Activated CD8-positive, alpha-beta memory T cell treated with anti-CD3 and anti-CD28 coated beads, Interleukin-2, amount 50 U/mL, for 24 hours (primary cell): ENCODE measurements around the gene PDZD2.
"Not testable (repeated sequence)": the region's sequence is repeated elsewhere in the genome, so short reads cannot be mapped to it uniquely, and the experiment has no call there.

ENCODE experiments used
- DNase-seq: peaks from one replicate; pipeline ENCODE4 v3.0.0-alpha.2; 2020; ENCODE audit errors: extremely low read depth

The PDZD2 gene

DNA sequence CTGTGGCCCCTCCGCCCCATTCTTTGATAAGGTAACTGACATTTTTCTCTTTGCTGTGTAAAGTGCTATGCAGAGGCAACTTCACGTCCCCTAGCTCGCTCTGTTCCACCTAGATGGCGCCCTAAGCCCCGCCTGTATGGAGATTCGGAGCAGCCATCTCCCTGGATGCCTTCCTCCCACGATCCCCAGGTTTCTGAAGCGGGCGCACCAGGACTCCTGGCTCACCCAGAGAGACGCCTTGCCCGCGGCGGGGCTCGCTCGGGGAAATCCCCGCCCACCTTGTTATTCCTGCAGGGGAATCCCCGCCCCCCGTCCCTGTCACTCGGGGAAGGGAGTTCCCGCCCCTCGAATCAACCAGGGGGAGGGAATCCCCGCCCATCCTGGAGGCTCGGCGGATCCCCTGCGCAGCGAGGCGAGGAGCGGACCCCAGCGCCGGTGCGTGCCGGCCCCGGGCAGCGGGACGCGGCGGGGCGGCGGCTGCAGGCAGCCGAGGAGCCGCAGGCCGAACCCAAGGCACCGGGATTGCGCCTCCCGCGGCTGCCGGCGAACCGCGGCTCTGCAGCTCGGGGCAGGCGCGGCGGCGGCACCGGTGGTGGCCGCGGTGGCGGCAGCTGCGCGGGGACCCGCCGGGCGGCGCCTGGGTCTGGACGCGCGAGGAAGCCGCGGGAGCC, at the start of gene PDZD2:
TSS of gene PDZD2 (plus strand) at position 384 of the 671 bp plus-strand sequence.
- peak; percentile 47 for DNase-seq

- no peak for DNase-seq
These were observed 45.3 kb upstream of the PDZD2 start for GRCh38 chr5:31593665-31594064.

GRCh38 chr5:31596354-31596753, 42.6 kb upstream of the PDZD2 start:
- DNase-seq, result no peak

DNA sequence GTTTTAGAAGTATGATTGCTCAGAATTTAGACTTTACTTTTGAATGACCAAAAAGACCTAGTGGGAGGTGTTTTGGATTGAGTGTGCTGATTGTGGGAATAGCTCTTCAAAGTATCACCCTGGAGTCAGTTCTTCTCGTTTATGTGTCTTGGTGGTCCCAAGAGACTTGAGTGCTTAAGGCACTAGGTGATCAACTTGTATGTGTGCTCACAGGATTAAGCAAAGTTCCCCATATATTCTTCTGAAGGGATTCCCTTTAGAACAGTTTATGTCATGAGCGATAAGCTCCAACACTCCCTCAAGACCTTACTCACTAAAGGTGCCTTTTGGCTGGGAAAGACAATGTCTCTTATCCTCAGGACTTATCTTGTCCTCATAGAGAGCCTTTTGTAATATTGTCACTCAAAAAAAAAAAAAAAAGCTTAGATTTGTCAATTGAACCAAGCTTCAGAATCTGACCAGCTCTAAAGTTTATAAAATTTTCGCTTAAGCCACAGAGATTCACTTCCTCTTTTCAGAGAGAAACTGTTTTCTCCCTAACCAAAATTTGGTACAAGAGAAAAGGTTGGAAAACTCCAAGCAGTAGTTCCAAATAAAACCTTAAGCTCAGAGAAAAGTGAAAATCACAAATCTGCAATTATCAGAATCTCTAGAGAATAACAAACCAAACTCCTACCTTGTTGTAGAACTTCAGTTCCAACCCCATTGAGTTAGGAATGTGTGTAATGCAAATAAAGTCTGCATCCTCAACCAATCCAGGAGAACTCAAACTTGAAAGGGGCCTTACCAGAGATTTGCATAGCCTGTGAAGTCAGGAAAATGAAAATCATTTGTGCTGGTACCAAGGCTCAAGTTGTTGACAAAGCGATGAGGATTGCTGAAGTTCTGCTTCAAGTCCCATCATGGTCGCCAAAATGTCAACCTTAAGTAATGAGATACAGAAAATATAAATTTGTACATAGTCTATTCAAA, 40.0 kb upstream of the PDZD2 start:
- DNase-seq, result no peak

DNA sequence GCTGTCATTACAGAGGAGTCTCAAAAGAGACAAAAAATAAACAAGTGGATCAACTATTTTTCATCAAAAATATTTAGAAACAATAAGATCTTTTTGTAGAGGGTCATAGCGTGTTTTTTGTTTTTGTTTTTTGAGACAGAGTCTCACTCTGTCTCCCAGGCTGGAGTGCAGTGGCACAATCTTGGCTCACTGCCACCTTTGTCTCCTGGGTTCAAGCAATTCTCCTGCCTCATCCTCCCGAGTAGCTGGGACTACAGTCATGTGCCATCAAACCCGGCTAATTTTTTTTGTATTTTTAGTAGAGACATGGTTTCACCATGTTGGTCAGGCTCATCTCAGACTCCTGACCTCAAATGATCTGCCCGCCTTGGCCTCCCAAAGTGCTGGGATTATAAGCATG, 36.6 kb upstream of the PDZD2 start:
- DNase-seq, result not testable (repeated sequence)

GRCh38 chr5:31604240-31604639, 34.7 kb upstream of the PDZD2 start:
- DNase-seq, result no peak

DNA sequence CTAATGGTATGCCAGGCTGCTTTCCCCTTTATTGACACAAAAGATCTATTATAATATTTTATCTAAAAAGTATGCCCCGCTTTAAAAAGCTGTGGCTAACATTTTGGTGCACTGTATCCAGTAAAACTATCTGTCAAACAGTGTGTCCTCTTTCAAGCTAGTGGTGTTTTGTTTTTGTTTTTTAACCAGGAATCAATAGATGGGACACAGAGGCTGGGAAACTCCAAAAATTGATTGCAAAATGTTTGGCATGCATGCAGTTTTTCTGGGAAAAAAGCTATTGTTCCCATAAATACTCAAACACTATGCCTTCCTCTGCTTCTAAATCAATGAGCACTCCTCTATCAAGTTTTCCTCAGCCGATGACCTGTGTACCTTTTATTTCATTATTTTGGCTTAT, 34.3 kb upstream of the PDZD2 start:
- no peak for DNase-seq

DNA sequence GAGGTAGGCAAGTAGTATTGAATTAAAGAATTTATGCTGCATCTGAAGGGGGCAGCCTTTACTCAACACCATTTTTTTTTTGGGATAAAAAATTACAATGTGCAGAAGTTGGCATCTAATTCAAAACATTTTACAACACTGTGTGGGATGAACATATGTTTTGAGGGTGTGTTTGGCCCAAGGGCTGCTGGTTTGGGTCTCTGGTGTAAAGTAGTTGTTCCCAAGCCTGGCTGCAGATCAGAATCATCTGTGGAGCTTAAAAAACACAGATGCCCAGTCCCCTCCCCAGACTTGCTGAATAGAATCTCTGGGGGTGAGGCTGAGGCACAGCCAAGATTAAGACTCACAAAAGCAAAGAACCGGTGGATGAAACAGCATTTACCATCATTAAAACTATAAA, 33.0 kb upstream of the PDZD2 start:
- DNase-seq, result no peak

- DNase-seq, result no peak
These were observed 31.4 kb upstream of the PDZD2 start for GRCh38 chr5:31607546-31607945.

GRCh38 chr5:31611002-31611401, 27.9 kb upstream of the PDZD2 start:
- DNase-seq, result no peak

- DNase-seq, result no peak
These were observed 25.3 kb upstream of the PDZD2 start for GRCh38 chr5:31613651-31614050.

GRCh38 chr5:31614151-31615020, 24.5 kb upstream of the PDZD2 start:
- no peak for DNase-seq

DNA sequence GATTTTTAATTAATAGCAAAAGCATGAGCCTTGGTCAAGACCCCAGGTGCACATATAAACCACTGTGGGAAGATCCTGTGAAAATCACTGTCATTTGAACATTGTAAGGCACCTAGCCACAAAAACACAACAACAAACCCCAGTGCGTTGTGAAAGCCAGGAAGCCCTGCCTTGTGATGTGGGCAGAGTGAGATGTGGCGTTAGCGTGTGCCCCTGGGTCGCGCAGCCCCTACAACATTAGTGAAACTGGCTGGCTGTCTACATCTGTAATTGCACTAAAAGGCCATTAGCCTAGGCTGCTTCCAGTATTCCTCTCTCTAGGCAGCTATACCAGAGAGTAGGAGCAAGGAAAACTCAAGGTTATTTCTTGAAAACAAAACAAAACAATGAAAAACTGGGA, 21.1 kb upstream of the PDZD2 start:
- DNase-seq, result no peak

- DNase-seq, result no peak
These were observed 18.9 kb upstream of the PDZD2 start for GRCh38 chr5:31620026-31620425.

GRCh38 chr5:31623249-31623648, 15.7 kb upstream of the PDZD2 start:
- DNase-seq, result no peak

DNA sequence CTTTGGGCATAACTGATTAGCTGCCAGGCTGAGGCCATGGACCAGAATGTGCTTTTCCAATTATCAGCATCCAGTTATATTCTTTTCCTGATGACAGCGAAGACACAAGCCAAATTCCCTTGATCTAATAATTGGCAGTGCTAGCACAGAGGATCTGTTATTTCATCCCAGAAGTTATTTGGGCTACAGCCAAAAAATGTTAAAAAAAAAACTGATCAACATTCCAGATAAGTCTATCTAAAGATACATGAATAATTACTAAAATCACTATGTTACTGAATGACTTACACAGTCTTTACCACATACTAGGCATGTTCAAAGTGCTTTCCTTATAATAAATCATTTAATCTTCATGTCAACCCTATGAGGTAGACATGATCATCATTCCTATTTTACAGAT, 13.5 kb upstream of the PDZD2 start:
- no peak for DNase-seq

GRCh38 chr5:31626156-31626555, 12.8 kb upstream of the PDZD2 start:
- DNase-seq, result no peak

DNA sequence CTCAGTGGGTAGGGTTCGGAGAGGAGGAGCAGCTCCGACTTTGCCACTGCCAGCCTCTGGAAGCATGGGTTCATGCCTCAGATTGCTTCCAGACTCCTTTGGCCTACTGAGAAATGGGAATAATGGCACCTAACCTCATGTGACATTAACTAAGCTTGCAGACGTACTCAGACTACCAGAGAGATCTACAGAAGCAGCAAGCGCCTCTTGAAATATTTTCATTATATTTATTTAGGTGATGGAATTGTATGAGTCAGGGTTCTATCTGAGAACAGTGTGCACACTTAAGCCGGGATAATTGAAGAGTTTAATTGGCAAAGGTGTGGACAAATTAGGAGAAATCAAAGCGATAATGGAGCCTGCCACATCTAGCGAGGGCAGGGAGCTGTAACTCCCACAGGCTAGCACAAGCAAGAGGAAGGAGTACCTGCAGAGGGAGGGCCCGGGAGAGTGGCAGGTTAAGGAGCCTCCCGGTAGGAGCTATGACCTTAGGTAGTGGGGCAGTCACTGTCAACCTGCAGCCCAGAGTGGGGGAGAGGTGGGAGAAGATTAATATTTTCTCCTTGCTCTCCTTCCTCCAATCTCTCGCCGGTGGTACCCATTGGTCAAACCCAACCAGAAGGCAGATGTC, 12.2 kb upstream of the PDZD2 start:
- no peak for DNase-seq

GRCh38 chr5:31630931-31631330, 8.0 kb upstream of the PDZD2 start:
- no peak for DNase-seq

DNA sequence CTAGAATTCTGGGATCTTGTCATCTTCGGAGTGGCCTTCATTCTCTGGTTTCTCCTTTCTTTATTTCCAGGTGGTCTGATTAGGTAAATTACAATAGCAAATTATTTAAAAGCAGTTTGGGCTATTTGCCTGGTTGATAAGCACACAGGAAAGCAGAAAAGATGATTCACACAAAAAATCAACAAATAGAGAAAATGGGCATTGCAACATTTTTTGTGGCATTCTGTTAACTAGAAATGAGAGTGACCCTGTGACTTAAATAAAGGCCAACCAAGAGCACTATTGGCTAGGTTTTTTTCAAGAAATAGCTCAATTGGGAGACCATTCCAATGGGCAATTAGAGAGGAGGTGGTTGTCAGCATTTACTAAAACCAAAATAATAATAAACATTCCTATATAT, 6.5 kb upstream of the PDZD2 start:
- no peak for DNase-seq

GRCh38 chr5:31635446-31635845, 3.5 kb upstream of the PDZD2 start:
- DNase-seq, result no peak

GRCh38 chr5:31637851-31638250, 1.1 kb upstream of the PDZD2 start:
- DNase-seq, result no peak
